Activated T-helper 1 cell treated with Interleukin-2 at 50 U/mL for 16 hours (primary cell): Measurements from ENCODE around the gene RAP1B.

ENCODE experiments used
- DNase-seq: peaks from one replicate; pipeline ENCODE4 v3.0.0-alpha.2; 2020; ENCODE audit warnings: low read depth

RAP1B gene

DNA sequence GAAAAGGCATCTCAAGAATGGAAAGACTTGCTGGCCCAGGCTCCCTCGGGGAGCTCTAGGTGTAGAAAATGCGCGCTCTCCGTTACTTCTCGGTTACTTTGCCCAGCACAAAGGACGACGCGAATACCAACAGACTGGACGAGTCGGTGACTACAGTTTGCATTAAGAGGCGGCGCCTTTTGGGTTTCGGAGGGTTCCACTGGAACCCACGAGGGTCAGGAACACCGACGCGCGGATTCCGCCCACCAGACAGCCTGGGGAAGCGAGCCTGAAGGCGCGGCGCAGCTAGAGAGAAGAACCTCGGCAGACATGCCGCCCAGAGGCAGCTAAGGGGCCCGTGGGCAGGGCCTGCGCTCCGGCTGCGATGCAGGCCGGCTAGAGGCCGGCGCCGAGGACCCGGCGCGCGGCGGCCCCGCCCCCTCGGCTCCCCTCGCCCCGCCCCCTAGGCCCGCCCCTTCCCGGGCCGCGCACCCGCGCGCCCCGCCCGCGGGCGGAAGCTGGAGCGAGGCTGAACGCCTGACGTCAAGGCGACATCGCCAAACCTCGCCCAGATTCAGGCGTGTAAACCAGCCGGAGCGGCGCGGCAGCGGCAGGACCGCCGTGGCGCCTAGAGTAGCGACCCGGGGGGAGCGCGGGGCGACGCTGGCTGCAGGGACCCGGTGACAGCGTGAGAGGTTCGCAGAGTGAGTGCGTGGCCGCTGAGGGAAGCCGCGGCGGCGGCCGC is at the start of gene RAP1B:
Gene RAP1B, plus strand, starts transcription at position 530 of the 724 bp plus-strand sequence. CDS start 37,826 bp downstream, outside the sequence.
- DNase-seq, result peak; percentile 89

DNA sequence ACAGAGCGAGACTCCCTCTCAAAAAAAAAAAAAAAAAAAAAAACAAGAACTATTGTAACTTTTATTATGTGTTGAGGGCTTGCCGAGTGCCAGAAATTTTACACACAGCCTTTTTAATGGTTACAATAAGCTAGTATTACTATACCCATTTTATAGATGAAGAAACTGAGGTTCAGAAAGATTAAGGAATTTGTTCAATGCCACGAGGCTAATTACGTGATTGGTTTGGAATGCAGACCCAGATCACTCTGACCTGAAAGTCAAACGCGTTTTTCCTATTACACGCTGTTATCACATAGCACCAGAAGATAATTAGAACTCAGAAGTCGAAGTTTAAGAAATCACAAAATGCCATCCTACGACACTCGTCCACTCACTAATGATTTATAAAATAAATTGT is 48.9 kb upstream of the RAP1B start:
- DNase-seq, result no peak

DNA sequence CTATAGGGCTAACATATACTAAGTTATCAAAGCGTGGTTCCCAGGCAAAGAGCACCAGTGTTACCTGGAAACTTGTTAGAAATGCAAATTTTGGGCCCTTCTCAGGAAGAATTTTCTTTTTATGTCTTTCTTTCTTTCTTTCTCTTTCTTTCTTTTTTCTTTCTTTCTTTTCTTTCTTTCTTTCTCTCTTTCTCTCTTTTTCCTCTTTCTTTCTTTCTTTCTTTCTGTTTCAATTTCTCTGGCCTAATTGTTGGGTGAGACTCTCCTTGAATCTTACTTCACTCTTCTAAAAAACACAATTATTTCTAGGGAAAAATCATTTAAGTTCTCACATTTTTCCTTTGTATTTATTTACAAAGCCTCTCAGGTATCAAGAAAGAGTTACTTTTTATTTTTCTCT is 46.5 kb upstream of the RAP1B start:
- no peak for DNase-seq

DNA sequence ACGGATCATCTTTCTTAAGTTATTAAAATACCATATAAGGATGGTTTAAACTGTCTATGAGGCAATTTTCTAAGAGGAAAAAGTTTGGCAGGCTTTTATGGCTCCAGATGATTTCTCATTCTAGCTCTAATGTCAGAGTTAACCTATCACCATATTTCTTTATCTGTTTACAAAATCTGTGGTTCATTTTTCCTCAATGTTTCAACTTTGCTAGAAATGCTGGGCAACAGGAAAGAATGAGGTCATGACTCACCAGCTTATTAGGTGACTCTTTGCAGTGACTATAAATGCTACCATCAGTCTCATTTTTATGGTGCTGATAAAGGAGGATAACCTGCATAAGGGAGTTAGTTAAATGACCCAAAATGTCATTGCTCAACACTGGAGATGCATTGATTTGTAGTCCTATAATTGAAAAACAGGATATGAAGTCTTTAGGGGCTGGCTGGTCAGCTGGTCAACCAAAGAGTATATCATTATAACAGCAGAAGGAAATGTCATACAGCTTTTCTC is 45.3 kb upstream of the RAP1B start:
- DNase-seq, result no peak

DNA sequence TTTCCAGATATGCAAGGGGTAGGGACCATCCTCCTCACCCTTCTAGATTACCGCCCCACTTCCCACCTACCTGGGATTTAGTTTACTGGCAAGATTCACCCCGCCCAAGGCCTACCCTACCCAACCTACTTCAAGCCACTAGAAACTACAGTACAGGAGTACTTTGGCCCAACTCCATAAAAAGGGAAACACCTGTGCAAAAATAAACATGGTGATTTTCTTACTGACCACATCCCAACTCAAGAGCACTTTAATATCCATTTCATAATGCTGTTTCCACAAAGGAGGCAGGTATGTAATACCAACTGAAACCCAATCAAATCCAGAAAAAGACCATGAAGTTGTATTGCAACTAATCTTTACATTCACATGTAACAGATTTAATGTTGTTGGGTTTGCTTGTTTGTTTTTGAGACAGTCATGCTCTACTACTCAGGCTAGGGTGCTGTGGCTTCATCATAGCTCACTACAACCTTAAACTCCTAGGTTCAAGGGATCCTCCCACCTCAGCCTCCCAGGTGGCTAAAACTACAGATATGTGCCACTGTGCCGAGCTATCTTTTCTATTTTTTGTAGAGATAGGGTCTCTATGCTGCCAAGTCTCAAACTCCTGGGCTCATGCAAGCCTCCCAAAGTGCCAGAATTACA is 41.7 kb upstream of the RAP1B start:
- DNase-seq, result no peak

DNA sequence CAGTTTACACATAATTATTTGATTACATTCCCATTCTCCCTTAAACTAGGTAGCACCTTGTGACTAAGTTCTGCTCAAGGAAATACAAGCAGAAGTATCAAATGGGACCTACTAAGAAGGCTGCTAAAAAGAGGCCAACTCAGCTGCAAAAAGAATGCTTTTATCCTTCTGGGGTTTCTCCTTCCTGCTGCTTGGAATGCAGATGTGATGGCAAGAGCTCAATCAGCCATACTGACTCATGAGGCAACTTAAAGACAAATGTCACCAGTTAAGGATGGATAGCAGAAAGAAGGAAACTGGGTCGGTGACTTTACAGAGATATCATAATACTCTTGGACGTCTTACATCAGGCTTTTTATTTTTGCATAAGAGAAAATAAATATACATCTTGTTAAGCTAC is 38.0 kb upstream of the RAP1B start:
- no peak for DNase-seq

DNA sequence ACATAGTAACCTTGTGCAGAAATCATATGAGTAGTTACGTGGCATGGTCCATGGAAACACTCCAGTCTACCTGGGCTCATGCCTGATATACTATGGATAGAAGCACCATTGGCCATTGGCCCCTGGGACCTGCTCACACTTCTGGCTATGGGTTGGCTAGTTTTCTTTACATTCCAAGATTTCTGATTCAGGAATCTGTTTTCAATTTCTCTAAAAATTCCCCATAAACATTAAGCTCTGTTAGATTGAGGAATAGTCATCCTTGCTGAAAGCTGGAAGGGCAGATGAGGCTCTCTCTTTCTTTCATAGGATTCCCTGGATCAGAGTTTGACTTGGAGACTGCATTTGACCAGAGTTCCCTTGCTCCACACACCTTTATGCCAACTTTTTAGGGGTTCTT is 37.3 kb upstream of the RAP1B start:
- no peak for DNase-seq

DNA sequence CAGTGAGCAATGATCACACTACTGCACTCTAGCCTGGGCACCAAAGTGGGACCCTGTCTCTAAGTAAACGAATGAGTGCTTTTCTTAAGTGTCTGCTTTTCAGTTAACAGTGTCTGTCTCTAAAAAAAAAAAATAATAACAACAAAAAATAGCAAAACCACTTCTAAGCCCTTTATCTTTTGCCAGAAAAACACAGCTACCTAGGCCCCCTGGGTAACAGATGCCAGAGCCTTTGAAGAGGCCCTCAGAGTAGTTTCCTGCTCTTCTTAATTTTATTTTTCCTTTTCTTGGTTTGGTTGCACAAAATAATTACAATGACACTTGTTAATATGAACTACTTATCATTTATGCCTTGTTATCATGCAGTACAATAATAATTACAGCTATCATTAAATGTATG is 32.8 kb upstream of the RAP1B start:
- DNase-seq, result no peak

DNA sequence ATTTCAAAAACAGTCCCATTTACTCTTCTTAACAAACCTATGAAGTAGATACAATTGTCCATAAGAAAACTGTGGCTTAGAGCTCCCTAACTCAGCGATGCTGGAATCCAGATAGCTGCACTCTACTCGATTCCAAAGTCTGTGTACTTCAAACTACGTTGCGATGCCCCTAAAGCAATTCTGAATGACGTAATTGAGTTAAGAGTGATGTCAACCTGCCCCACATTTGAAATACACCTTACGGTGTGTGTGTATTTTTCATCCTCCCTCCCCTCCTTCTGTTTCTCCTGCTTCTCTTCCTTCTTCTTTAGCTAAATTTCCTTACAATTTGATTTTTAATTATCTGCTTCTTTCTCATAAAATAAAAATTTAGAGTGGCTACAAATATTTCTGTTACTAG is 31.9 kb upstream of the RAP1B start:
- DNase-seq, result no peak

DNA sequence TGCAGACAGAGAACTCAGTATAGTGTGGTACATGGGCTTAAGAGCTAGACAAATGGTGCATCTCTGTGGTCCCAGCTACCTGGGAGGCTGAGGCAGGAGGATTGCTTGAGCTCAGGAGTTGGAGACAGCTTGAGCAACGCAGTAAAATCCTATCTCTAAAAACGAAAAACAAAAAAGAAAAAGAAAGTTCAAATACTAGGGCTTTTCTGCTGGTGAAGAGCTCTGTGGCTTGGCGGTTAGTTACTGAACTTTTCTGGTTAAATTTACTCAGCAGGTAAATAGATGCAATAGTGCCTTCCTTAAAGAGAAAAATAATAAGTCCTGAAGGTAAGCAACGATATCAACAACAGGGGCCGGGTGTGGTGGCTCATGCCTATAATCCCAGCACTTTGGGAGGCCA is 31.4 kb upstream of the RAP1B start:
- no peak for DNase-seq

DNA sequence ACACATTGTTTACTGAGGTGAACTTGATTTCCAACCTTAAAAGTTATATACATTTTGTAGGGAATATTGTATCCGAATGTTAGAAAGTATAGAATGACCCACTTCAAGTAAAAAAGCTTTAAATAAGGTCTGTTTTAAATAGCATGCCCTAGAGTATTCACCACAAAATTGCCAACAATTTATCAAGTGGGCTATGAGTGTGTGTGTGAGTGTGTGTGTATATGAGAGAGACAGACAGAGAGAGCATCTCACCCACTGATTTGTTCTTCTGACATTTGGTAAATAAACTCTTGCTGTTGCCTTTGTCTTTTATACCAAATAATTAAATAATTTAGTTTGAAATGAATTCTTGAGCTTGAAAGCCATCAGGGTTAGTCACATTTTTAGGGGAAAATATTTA is 29.8 kb upstream of the RAP1B start:
- DNase-seq, result no peak

DNA sequence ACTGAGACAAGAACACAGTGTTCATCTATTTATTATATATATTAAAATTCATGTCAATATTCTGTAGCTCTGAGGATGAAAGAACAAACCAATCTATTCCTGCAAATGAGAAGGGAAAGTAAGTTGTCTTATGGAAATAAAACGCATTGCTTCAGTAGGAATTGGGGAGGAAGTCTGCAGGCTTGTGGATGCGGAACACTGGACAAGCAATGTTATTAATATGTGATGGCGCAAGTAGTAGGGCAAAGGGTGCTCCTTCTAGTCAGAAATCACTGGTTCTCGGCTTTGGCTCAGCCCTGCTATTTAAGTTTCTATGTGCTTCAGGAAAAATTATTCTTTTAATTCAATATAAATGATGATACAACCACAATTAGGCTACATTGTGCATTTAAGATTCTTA is 28.8 kb upstream of the RAP1B start:
- no peak for DNase-seq

DNA sequence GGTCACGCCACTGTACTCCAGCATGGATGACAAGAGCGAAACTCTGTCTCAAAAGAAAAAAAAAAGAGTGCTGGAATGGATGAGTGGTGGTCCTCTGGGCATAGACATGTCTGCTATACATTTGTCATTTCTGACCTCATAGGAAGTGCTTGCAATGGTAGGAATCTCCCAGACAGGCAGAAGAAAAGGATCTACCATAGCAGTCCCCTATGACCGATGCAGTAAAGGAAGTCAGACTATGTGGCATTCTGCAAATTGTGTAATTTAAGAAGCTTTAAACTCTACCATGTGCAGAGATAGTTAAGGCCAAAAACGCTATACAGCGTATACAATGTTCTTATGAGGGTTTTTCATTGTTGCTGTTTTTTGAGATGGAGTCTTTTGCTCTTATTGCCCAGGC is 24.7 kb upstream of the RAP1B start:
- no peak for DNase-seq

DNA sequence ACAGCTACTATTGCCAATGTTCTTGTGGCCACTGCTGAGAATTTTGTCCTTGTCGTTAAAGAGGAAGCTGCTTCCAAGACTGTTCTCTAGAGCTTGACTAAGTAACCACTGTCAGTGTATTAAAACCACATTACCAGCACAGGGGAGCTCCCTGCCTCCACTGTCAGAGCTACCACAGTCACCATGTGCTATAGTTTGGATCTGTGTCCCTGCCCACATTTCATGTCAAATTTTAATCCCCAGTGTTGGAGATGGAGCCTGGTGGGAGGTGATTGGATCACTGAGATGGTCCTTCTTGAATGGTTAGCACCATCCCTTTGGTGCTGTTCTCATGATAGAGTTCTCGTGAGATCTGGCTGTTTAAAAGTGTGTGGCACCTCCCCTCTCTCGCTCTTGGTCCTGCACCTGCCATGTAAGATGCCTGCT is 23.2 kb upstream of the RAP1B start:
- no peak for DNase-seq

DNA sequence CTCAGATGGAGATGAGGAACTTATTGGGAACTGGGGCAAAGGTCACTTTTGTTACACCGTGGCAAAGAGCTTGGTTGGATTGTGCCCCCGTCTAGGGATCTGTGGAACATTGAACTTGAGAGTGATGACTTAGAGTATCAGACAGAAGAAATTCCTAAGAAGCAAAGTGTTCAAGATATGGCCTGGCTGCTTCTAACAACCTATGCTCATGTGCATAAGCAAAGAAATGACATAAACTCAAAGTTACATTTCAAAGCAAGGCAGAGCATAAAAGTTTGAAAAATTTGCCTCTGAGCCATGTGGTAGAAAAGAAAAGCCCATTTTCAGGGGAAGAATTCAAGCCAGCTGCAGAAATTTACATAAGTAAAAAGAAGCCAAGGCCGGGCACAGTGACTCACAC is 21.5 kb upstream of the RAP1B start:
- no peak for DNase-seq

DNA sequence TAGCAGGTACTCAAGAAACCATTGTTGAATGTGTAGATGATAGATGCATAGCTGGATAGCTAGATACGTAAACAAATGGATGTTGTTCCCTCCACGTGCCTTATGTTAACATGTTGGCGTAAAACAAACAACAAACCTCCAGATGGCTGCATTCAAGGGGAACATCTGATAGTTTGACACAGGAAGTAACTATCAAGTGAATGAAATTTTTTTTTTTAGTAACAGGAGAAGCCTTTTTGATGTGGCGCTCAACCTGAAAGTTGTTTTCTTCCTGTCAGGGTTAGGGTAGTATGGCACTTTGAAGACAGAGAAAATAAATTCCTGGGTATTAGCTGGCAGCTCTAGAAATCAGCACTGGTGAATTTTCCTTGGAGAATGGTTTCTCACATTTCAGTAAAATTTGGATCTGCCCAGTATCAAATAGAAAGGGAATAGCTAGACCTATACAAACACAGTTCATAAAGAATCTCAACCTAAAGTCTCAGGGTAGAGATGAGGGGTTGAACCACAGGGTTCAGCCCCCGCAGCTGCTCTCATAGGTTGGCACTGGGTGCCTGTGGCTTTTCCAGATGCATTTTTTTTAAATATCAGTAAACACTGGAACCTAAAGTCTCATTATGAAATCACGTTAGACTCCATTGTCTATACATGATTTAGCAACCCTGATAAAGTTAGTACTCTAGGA is 18.8 kb upstream of the RAP1B start:
- no peak for DNase-seq

DNA sequence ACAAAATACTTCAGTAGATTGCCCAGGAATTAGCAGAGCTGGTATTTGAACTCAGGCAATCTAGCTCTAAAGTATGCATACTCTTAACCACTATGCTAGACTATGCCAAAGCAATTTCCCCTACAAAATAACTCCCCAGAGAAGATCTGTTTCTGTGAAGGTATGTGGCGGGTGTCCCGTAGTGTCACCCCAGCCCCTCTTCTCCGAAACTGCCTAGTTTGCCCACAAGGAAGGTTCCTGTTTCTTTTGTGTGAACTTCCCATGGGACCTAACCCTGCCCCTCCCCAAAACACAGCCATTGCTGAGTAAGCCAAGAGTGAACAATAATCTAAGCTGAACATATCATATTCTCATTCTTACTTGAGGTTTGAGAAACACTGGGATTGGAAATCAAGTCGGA is 15.5 kb upstream of the RAP1B start:
- no peak for DNase-seq

DNA sequence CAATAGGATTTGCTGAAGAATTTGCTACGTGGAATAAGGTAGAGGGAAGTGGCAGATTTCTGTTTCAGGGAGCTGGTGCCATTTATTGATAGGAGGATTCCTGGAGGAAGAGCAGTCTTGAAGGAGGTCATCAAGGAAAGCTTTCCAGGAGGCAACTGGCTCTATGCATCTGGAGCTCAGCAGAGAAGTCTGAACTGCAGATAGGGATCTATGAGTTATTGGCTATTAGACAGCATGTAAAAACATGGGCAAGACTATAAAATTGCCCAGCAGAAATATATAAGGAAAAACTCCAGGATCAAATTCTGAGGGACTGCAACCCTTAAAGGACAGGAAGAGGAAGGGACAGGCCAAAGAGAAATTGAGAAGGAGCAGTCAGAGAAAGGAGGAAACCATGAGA is 8.9 kb upstream of the RAP1B start:
- DNase-seq, result no peak

DNA sequence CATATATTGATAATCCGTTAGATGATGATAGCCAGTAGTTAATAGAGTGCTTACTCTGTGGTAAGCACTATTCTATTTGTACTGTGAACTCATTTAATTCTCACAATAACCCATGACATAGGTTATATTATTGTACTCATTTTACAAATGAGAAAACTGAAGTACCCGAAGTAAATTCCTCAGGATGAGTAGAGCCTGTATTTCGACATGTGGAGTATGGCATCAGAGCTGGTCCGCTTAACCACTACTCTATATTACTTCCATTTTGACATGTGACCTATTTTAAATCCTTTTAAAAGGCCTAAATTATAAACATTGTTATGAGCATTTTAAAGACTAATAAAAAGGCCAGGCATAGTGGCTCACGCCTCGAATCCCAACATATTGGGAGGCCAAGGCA is 8.0 kb upstream of the RAP1B start:
- DNase-seq, result no peak

DNA sequence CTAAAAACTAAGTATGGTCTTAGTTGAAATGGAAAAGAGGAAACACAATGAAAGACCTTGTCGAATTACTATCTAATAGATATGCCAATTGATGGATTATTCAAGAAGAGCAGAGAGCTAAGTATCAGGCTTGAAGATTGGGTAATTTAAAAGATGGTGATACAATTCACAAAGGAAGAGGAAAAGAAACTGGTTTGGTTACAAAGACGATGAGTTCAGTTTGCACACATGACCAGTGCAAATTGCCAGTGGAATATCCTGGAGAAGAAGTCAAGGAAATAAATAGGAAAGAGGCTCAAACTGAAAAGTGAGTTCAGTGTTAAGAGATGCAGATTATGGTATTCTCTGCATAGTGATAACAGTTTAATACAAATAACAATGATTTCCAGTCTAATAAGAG is 2.5 kb upstream of the RAP1B start:
- no peak for DNase-seq

DNA sequence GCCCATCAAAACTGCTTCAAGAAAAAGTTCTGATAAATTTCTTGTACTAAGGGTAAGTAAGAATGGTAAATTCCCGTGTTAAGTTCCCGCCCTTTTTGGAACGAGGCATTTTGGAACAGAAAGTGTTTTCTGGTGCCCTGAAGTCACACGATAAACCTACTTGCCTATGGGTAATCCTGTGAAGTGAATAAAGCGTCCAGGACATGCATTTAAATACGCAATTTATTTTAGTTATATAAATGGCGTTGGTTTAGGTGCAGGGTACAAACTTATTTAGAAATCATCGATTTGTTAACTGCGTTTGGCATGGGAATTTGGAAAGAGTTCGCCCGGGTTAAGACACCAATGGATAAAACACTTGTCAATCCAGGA is 715 bp upstream of the RAP1B start:
- no peak for DNase-seq

DNA sequence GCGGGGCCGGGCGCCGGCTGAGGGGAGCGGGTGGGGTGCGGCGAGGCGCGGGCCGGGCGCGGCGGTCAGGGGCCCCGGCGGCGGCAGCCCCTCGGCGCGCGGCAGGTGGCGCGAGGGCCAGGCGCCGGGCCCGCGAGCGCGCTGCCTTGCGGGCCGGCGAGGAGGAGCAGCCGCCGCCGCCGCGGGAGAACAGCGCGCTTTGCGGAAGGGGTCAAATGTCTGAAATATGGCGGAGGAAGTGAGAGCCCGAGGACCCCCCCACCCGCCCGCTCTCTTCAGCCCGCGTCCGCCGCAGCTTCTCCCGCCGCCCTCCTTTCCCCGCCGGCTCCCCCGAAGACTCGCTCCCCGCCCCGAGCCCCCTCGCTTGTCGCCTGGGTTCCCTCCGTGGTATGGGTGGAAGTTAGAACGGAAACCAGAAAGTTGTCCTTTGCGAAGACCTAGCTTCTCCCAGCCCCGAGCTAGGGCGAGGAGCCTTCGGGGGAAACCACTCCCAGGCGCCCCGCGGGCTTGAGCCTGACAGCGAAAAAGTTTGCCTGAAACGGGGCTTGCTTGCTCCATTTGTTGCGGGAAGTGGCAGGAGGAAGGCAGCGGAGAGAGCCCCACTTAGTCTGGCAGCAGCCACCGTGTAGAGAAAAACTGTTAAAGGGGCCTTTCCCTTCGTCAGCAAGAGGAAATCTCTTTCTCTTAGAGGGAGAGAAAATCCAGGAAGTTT is 551 bp downstream of the RAP1B start:
- DNase-seq, result peak; percentile 23

DNA sequence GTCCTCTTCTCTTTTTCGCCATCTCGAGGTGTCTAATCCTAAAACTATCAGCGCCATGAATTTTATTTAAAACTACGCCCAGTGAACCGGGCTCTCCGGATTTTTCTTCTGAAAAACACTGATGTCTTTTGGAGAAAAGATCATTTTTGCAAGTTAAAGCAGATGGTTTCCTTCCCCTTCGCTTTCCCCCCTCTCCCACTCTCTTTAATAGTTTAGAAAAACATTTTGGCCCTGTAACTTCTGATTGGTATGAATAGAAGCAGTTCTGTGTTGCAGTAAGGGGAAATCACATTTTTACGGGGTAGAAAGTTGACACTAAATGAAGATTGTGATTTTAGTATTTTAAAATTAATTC is 1.1 kb downstream of the RAP1B start:
- no peak for DNase-seq
